HepG2 (cell line): Measurements from ENCODE around the gene PLET1. TPM values are rescaled to one million over a fixed set of nuclear protein-coding genes. Genes with fewer than 3 reads are reported as not detected.

Source experiments
- ATAC-seq: fragments of 200-7000 bp; cut with Tn5 transposase; 3 replicates; pipeline ENCODE4 v1.9.1; 2020; ENCODE audit warnings: mild to moderate bottlenecking, moderate library complexity
- BruUV-seq: library from RNA; stranded (reverse); fragments of 400-500 nt; replicated peaks from 2 replicates; lab custom pipeline; 2021; lab: Mats Ljungman, UMichigan
- CTCF ChIA-PET: fragments of 300-600 bp; formaldehyde crosslinking; extraction: SDS; loops from one replicate; lab custom pipeline; 2021; ENCODE audit warnings: low total read pairs, inconsistent platforms, low intra/inter-chr PET ratio; lab: Yijun Ruan, JAX
- POLR2A ChIA-PET: fragments of 350-600 bp; sonication (Branson Sonifier 250); formaldehyde crosslinking; loops from one replicate; lab custom pipeline; 2020; ENCODE audit warnings: antibody characterized with exemption, inconsistent platforms; lab: Yijun Ruan, JAX
- DNase-seq: peaks from one replicate; pipeline ENCODE4 v3.0.0-alpha.2; 2015; ENCODE audit warnings: low spot score
- FAIRE-seq: peaks from 3 replicates; lab custom pipeline; 2011; peaks lifted over from hg19 to GRCh38; lab: Jason Lieb, UNC
- H2AFZ ChIP-seq: one replicate; pipeline ENCODE4 v1.6.1; 2011; ENCODE audit warnings: low read length, inconsistent platforms
- H3K27ac ChIP-seq: fragments of 300-600 bp; 3 replicates; pipeline ENCODE4 v1.8.0; 2011; ENCODE audit warnings: mixed run types, mild to moderate bottlenecking, mixed read lengths, low read length, inconsistent platforms; ENCODE audit not compliant: insufficient read depth; ENCODE audit errors: extremely low read length
- H3K27me3 ChIP-seq, 2 experiments: fragments of 200-600 bp in 1 of 2; 2 replicates in 1 of 2; 3 replicates in 1 of 2; pipeline versions ENCODE4 v1.6.0 to v1.8.0; 2011; ENCODE audit warnings: low read length in 2 of 2, mild to moderate bottlenecking in 2 of 2, moderate library complexity in 2 of 2, inconsistent platforms in 1 of 2; ENCODE audit not compliant: insufficient read depth in 2 of 2, control insufficient read depth in 1 of 2
- H3K36me3 ChIP-seq, 2 experiments: fragments of 200-600 bp in 1 of 2; replicated peaks in 1 of 2; 2 replicates in 1 of 2; 3 replicates in 1 of 2; pipeline versions ENCODE4 v1.5.1 to v1.8.0; 2011; ENCODE audit warnings: low read length in 2 of 2, inconsistent platforms in 1 of 2; ENCODE audit not compliant: insufficient read depth in 2 of 2, control insufficient read depth in 1 of 2
- H3K4me1 ChIP-seq: 2 replicates; pipeline ENCODE4 v1.5.1; 2012; ENCODE audit warnings: low read length, inconsistent platforms; ENCODE audit not compliant: insufficient read depth
- H3K4me2 ChIP-seq: 2 replicates; pipeline ENCODE4 v1.6.0; 2011; ENCODE audit warnings: low read depth, low read length, inconsistent platforms
- H3K4me3 ChIP-seq, 3 experiments: fragments of 200-600 bp in 1 of 3; sonication (generic), shearing (Covaris generic) in 1 of 3; replicated peaks in 1 of 3; 2 replicates each; pipeline ENCODE4 v1.5.1; 2011 to 2016; ENCODE audit warnings: low read length in 3 of 3, inconsistent platforms in 2 of 3, low read depth in 2 of 3, mild to moderate bottlenecking in 2 of 3, control low read depth in 1 of 3, mixed read lengths in 1 of 3; ENCODE audit not compliant: insufficient read depth in 1 of 3
- H3K79me2 ChIP-seq: one replicate; pipeline ENCODE4 v1.6.1; 2011; ENCODE audit warnings: low read length, inconsistent platforms; ENCODE audit not compliant: insufficient read depth
- H3K9ac ChIP-seq: 2 replicates; pipeline ENCODE4 v1.6.0; 2011; ENCODE audit warnings: mild to moderate bottlenecking, low read depth, low read length, inconsistent platforms; ENCODE audit not compliant: insufficient read depth
- H3K9me3 ChIP-seq: 2 replicates; pipeline ENCODE4 v1.5.1; 2012; ENCODE audit warnings: mild to moderate bottlenecking, low read length
- H4K20me1 ChIP-seq: 2 replicates; pipeline ENCODE4 v1.6.0; 2011; ENCODE audit warnings: inconsistent platforms, mild to moderate bottlenecking, low read length, moderate library complexity; ENCODE audit not compliant: insufficient read depth
- ATF1 ChIP-seq: IDR thresholded peaks from 2 replicates; pipeline ENCODE4 v1.6.1; 2016; ENCODE audit warnings: mild to moderate bottlenecking, control low read depth
- KMT2A ChIP-seq: sonication (generic); formaldehyde crosslinking; IDR thresholded peaks from 2 replicates; pipeline ENCODE4 v1.4.0; 2020; ENCODE audit warnings: missing genetic modification reagents
- NCOA5 ChIP-seq: sonication (generic); formaldehyde crosslinking; IDR thresholded peaks from 2 replicates; pipeline ENCODE4 v1.4.0; 2020; ENCODE audit warnings: missing genetic modification reagents
- TCF12 ChIP-seq, 2 experiments: fragments of 450-650 bp in 1 of 2; sonication (generic) in 1 of 2; formaldehyde crosslinking in 1 of 2; IDR thresholded peaks; 2 replicates each; pipeline versions ENCODE4 v1.6.1 to v1.8.0; 2017 to 2022; ENCODE audit warnings: antibody characterized with exemption in 1 of 2, mild to moderate bottlenecking in 1 of 2, missing genetic modification reagents in 1 of 2, moderate library complexity in 1 of 2
- ZNF407 ChIP-seq: sonication (generic); formaldehyde crosslinking; IDR thresholded peaks from one replicate; pipeline ENCODE4 v1.5.1; 2020; ENCODE audit warnings: mild to moderate bottlenecking, missing genetic modification reagents; ENCODE audit errors: not compliant biosample characterization
- ZNF460 ChIP-seq: sonication (generic); formaldehyde crosslinking; IDR thresholded peaks from 2 replicates; pipeline ENCODE4 v1.5.1; 2020; ENCODE audit warnings: missing genetic modification reagents, mild to moderate bottlenecking, borderline replicate concordance
- WGBS: methylation state at CpG from one replicate; pipeline ENCODE4 v1.1.6; 2017; ENCODE audit warnings: low lambda C conversion rate; 5-methylcytosine and 5-hydroxymethylcytosine counted together
- in situ Hi-C: cut with HindIII; loops from 2 replicates; pipeline ENCODE4 v1.10.0; 2017; ENCODE audit warnings: low pct_unique_long_range_greater_than_20kb; ENCODE audit not compliant: extremely low pct_ligation_motif_present
- intact Hi-C: fragments of 100-400 bp; cut with micrococcal nuclease; formaldehyde crosslinking; loops from one replicate; pipeline ENCODE4 v1.10.0; 2022; ENCODE audit not compliant: unreplicated experiment
- polyA plus RNA-seq, 8 experiments: library from polyadenylated mRNA; depleted of rRNA in 3 of 8; stranded (reverse) in 7 of 8; unstranded in 1 of 8; fragments of >200 nt; fragmentation: Illumina TruSeq in 4 of 8; extraction: Trizol in 4 of 8; gene quantifications; 2 replicates each; pipeline versions ENCODE4 v1.2.1 to v1.2.3, GENCODE V29; 2011 to 2016; ENCODE audit warnings: low read depth in 4 of 8, missing spikeins in 1 of 8, mixed read lengths in 1 of 8; ENCODE audit not compliant: insufficient read depth in 1 of 8
- total RNA-seq, 5 experiments: library from RNA; depleted of rRNA; stranded (reverse); fragments of >200 nt; fragmentation: Illumina TruSeq; extraction: Trizol; gene quantifications; 2 replicates each; pipeline ENCODE4 v1.2.3, GENCODE V29; 2016; ENCODE audit warnings: low read depth in 1 of 5

The PLET1 gene
- total and polyA plus RNA-seq, 2 of the 13 experiments (the other 11 are each of a cell fraction or from before 2014, with no cell fraction given), result not detected

GRCh38 chr11:112300094-112300786 is 39.6 kb upstream of the PLET1 start:
- H3K4me1 ChIP-seq, result peaks cover 10% of the 10 kb centered on the region
- WGBS, result 73% methylated on average over 16 of the region's 17 CpGs
- no peak for TF ChIP-seq ZNF407
- TF ChIP-seq ATF1 (CRISPR knock-in tag), result no peak
- TF ChIP-seq TCF12 (IDR thresholded peaks at IDR 0.05), result no peak
- TF ChIP-seq TCF12 (CRISPR knock-in tag; IDR thresholded peaks at IDR 0.05), result no peak
- no peak for TF ChIP-seq ZNF460 (CRISPR knock-in tag)
- no peak for TF ChIP-seq KMT2A
- TF ChIP-seq NCOA5 (CRISPR knock-in tag), result no peak
- DNase-seq (no peak), ATAC-seq (no peak), FAIRE-seq (no peak)
- H3K79me2 ChIP-seq, result no peaks in the 10 kb centered on the region
- no peak overlapping the region for H3K4me2 ChIP-seq
- no peak overlapping the region for H3K27ac ChIP-seq
- H3K27me3 ChIP-seq, result no peaks in the 10 kb centered on the region
- no peak overlapping the region for H2AFZ ChIP-seq
- no peaks in the 10 kb centered on the region for H4K20me1 ChIP-seq
- H3K9me3 ChIP-seq, result no peaks in the 10 kb centered on the region
- intact Hi-C loops (no loop called here), in situ Hi-C loops (no loop called here)
- ChIA-PET CTCF (no interaction called here), POLR2A (no interaction called here)
- no peak overlapping the region for H3K9ac ChIP-seq
- no peaks in the 10 kb centered on the region for H3K36me3 ChIP-seq
- no TSS peak for BruUV-seq
- H3K4me3 ChIP-seq, result no peak overlapping the region
